GM12864 (cell line): Measurements from ENCODE around the gene SNTG2.

Experiments
- DNase-seq: peaks from one replicate; pipeline ENCODE4 v3.0.0-alpha.2; 2011; ENCODE audit warnings: low read depth
- H3K4me3 ChIP-seq: 2 replicates; pipeline ENCODE4 v1.5.1; 2011; ENCODE audit warnings: mild to moderate bottlenecking, low read depth, low read length, control low read depth
- TF ChIP-seq, protein P1 (sequence below): IDR thresholded peaks from 2 replicates; pipeline ENCODE4 v1.5.1; 2011; ENCODE audit warnings: low read depth, mild to moderate bottlenecking, moderate library complexity, low read length, control low read depth, inconsistent platforms; ENCODE audit errors: missing control alignments

Gene SNTG2

DNA sequence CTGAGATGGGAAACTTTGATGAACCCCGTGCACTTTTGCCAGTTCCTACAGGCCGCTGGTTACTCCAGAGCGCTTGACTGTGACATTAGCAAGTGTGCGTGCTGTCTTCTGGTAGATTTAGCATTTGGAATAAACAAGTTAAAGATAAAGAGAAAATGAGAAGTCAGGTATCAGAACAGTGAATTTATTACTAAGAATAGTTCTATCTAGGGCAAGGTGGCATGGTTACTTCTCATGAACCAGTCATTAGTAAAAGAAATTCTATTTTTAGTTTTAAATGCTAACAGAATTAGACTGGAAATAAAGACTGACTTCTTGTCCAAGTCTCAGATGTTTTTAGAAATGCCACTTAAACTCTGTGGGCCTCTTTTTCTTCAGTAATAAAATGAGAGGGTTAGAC is 258.6 kb downstream of the SNTG2 start:
- no peak overlapping the region for H3K4me3 ChIP-seq
- no peak for DNase-seq
- TF ChIP-seq, protein P1, sequence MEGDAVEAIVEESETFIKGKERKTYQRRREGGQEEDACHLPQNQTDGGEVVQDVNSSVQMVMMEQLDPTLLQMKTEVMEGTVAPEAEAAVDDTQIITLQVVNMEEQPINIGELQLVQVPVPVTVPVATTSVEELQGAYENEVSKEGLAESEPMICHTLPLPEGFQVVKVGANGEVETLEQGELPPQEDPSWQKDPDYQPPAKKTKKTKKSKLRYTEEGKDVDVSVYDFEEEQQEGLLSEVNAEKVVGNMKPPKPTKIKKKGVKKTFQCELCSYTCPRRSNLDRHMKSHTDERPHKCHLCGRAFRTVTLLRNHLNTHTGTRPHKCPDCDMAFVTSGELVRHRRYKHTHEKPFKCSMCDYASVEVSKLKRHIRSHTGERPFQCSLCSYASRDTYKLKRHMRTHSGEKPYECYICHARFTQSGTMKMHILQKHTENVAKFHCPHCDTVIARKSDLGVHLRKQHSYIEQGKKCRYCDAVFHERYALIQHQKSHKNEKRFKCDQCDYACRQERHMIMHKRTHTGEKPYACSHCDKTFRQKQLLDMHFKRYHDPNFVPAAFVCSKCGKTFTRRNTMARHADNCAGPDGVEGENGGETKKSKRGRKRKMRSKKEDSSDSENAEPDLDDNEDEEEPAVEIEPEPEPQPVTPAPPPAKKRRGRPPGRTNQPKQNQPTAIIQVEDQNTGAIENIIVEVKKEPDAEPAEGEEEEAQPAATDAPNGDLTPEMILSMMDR, result no peak

DNA sequence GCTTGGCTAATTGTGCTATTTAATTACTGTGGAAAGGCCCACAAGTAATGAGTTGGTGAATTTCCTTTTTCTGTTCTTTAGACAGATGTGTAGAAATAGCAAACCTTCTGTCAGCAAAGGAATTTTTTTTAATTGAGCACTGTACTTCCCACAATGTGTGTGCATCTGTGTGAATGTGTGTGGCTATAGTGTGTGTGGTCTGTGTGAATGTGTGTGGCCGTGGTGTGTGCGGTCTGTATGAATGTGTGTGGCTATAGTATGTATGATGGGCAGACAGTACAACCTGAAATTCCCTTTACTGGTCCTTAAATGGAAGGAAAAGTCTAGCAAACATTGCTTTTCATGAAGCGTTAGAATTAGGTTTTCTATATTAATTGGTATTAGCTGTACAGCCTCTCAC is 259.1 kb downstream of the SNTG2 start:
- DNase-seq, result no peak
- H3K4me3 ChIP-seq, result no peak overlapping the region
- TF ChIP-seq, protein P1, result no peak

DNA sequence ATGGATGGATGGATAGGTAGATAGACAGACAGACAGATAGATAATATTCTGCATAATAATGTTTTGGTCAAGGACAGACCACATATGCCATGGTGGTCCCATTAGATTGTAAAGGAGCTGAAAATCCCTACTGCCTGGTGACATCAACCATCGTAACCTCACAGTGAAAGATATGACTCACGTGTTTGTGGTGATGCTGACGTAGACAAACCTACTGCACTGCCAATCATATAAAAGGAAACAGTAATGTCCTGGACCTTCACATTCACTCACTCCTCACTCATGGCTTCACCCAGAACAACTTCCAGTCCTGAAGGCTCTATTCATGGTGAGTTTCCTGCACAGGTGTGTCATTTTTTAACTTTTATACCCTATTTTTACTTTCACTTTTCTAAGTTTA is 259.7 kb downstream of the SNTG2 start:
- TF ChIP-seq, protein P1, result no peak
- DNase-seq, result no peak

DNA sequence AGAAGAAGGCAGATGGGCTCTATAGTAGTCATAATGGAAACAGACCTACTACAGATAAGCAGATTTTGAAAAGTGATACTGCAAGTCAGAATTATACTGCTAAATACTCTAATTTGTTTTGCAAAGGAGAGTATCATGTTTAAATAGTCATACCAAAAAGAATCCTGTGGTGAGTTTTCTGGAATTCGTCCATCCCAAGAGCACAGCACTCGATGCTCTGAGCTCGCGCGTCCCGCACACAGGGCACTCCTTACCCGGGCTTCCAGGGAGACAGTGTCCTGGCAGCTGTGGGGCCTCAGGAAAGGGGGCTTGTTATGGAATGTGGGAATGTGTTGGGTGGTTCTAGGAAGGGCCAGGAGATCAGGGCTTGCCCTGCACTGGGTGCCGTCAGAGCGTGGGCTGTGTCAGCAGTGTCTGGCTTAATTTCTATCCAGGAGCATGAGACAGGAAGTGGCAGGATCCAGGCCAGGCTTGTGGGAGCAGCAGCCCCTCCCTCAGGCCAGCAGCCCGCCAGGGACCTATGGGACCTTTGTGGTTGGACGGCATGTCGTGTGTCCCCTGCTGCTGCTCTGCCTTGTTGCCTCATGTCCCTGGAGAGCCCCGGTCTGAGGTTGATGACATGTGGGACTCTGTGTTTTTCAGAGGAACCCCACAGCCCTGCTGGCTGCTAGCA is 269.4 kb downstream of the SNTG2 start:
- TF ChIP-seq, protein P1, result no peak
- no peak overlapping the region for H3K4me3 ChIP-seq
- no peak for DNase-seq

More for the DNA sequence above, 259.7 kb downstream of the SNTG2 start:
- H3K4me3 ChIP-seq, result no peak overlapping the region

DNA sequence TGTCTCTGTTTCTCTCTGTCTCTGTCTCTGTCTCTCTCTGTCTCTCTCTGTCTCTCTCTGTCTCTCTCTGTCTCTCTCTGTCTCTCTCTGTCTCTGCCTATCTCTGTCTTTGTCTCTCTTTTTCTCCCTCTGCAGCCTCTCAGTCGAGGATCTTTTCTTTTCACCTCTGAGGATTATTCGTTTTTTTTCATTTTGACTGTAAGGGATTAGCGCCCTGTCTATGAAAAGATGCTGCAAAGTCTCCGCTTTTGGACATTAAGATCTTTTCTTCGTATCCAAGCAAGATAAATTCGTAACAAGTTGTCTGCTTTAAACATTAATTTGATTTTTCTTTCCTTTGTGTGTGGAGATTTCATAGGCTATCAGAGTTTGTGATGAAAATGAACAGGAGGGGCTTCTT is 271.4 kb downstream of the SNTG2 start:
- TF ChIP-seq, protein P1, result no peak
- no peak for DNase-seq
- no peak overlapping the region for H3K4me3 ChIP-seq

DNA sequence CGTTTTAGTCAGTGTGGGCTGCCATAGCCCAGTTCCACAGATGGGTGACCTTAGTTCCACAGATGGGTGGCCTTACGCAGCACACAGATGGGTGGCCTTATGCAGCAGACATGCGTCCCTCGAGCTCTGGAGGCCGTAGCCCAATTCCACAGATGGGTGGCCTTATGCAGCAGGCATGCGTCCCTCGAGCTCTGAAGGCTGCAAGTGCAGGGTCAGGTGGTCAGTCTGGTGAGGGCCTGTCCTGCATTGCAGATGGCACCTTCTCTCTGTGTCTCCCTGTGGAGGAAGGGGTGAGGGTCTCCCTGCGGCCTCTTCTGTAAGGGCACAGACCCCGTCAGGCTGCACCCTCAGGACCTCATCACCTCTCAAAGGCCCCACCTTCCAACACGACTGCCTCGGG is 273.1 kb downstream of the SNTG2 start:
- TF ChIP-seq, protein P1, result no peak
- no peak for DNase-seq
- H3K4me3 ChIP-seq, result no peak overlapping the region

DNA sequence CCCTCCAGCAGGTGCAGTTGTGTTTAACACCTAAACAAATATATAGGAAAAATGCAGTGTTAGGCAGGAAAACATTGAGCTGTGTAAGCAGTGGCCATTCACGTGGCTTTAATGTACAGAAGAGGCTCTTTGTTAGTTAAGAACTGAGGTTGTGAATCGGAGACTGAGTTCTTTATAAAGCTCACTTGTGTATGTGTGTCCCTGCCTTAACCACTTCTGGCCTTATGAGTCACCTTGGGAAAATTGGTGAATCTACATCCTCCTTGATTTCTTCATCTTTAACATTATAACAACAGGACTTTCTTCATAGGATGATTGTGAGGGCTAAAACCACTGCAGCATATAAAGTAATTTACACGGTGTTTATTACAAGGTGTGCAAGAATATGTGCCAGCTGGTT is 274.3 kb downstream of the SNTG2 start:
- TF ChIP-seq, protein P1, result no peak
- DNase-seq, result no peak
- H3K4me3 ChIP-seq, result no peak overlapping the region
